ENCODE data around the gene NFXL1.
A peak's percentile ranks its signal among the peaks of the same experiment; 100 is the strongest.
"Not testable (repeated sequence)": the region's sequence is repeated elsewhere in the genome, so short reads cannot be mapped to it uniquely, and the experiment has no call there.

The NFXL1 gene

GRCh38 chr4:47926667-47927258, 12.4 kb upstream of the NFXL1 start:
- no peak overlapping the region for H3K27ac ChIP-seq
- no peaks in the 10 kb centered on the region for H3K9me3 ChIP-seq (ENCODE audit: severe bottlenecking)
- DNase-seq = peak; percentile 76
- no peaks in the 10 kb centered on the region for H3K36me3 ChIP-seq
- peak overlapping the region; percentile 21 for H3K4me3 ChIP-seq (ENCODE audit: low read depth, low read length)
- peak; percentile 77 for TF ChIP-seq CTCF (IDR thresholded peaks at IDR 0.05; ENCODE audit: low read depth, low read length)
- H3K27me3 ChIP-seq (ENCODE audit: insufficient read depth, low read depth, severe bottlenecking) = no peaks in the 10 kb centered on the region

- DNase-seq; H3K27me3 ChIP-seq (ENCODE audit: insufficient read depth, low read depth, severe bottlenecking); H3K9me3 ChIP-seq (ENCODE audit: severe bottlenecking); H3K27ac ChIP-seq; H3K4me3 ChIP-seq (ENCODE audit: low read depth, low read length); H3K36me3 ChIP-seq: not testable (repeated sequence)
Measured at GRCh38 chr4:47923261-47923608, 8.9 kb upstream of the NFXL1 start.

DNA sequence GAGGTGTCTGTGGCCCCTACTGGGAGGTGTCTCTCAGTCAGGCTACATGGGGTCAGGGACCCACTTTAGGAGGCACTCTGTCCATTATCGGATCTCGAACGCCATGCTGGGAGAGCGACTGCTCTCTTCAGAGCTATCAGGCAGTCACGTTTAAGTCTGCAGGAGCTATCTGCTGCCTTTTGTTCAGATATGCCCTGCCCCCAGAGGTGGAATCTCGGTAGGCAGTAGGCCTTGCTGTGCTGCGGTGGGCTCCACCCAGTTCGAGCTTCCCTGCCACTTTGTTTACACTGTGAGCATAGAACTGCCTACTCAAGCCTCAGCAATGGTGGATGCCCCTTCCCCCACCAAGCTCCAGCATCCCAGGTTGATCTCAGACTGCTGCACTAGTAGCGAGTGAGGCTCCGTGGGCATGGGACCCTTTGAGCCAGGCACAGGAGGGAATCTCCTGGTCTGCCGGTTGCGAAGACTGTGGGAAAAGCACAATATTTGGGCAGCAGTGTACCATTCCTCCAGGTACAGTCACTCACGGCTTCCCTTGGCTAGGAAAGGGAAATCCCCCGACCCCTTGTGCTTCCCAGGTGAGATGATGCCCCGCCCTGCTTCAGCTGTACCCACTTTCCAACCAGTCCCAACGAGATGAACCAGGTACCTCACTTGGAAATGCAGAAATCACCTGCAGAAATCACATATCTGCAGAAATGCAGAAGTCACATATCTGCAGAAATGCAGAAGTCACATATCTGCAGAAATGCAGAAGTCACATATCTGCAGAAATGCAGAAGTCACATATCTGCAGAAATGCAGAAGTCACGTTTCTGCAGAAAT, 8.3 kb upstream of the NFXL1 start:
- not testable (repeated sequence) for H3K4me3 ChIP-seq (ENCODE audit: low read depth, low read length); H3K36me3 ChIP-seq; H3K27ac ChIP-seq; H3K27me3 ChIP-seq (ENCODE audit: insufficient read depth, low read depth, severe bottlenecking); H3K9me3 ChIP-seq (ENCODE audit: severe bottlenecking); DNase-seq

- H3K36me3 ChIP-seq; H3K27me3 ChIP-seq (ENCODE audit: insufficient read depth, low read depth, severe bottlenecking); DNase-seq; H3K9me3 ChIP-seq (ENCODE audit: severe bottlenecking); H3K27ac ChIP-seq; H3K4me3 ChIP-seq (ENCODE audit: low read depth, low read length): not testable (repeated sequence)
Measured at GRCh38 chr4:47917163-47917562, 2.8 kb upstream of the NFXL1 start.

- no peak for DNase-seq
- Histone ChIP-seq H3K27ac (no peak overlapping the region), H3K36me3 (peaks cover 22% of the 10 kb centered on the region), H3K9me3 (ENCODE audit: severe bottlenecking) (peaks cover 3% of the 10 kb centered on the region), H3K4me3 (ENCODE audit: low read depth, low read length) (peak overlapping the region; percentile 63), H3K27me3 (ENCODE audit: insufficient read depth, low read depth, severe bottlenecking) (no peaks in the 10 kb centered on the region)
- TF ChIP-seq CTCF (IDR thresholded peaks at IDR 0.05; ENCODE audit: low read depth, low read length) = no peak
Measured at GRCh38 chr4:47915378-47915777, 995 bp upstream of the NFXL1 start.

- peaks cover 26% of the 10 kb centered on the region for H3K36me3 ChIP-seq
- no peaks in the 10 kb centered on the region for H3K27me3 ChIP-seq (ENCODE audit: insufficient read depth, low read depth, severe bottlenecking)
- TF ChIP-seq CTCF (IDR thresholded peaks at IDR 0.05; ENCODE audit: low read depth, low read length) = no peak
- DNase-seq = no peak
- peaks cover 3% of the 10 kb centered on the region for H3K9me3 ChIP-seq (ENCODE audit: severe bottlenecking)
- no peak overlapping the region for H3K27ac ChIP-seq
- peak overlapping the region; percentile 63 for H3K4me3 ChIP-seq (ENCODE audit: low read depth, low read length)
Measured at GRCh38 chr4:47914926-47915237, 499 bp upstream of the NFXL1 start.

DNA sequence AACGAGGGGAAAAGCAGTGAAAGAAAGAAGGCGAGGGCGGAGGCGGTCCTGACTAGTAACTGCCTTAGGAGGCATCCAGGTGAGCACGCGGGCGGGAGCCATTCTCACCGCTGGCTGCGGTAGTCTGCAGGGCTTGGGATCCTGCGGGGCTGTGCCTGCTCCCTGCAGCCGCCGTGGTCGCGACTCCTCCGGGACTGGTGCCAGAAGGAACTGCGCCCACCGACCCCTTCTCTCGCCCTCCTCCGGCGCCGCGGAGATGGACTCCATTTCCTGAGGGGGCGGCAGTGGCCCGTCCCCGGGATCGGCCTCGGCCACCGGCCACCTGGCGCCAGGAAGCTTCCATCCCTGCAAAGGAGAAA, 543 bp downstream of the NFXL1 start:
- TF ChIP-seq CTCF (IDR thresholded peaks at IDR 0.05; ENCODE audit: low read depth, low read length) = no peak
- peak overlapping the region; percentile 86 for H3K27ac ChIP-seq
- H3K4me3 ChIP-seq (ENCODE audit: low read depth, low read length) = peak overlapping the region; percentile 63
- peaks cover 34% of the 10 kb centered on the region for H3K36me3 ChIP-seq
- H3K9me3 ChIP-seq (ENCODE audit: severe bottlenecking) = peaks cover 3% of the 10 kb centered on the region
- no peaks in the 10 kb centered on the region for H3K27me3 ChIP-seq (ENCODE audit: insufficient read depth, low read depth, severe bottlenecking)
- peak; percentile 29 for DNase-seq
